PC-3 (cell line): ENCODE data around the gene SGMS1. TPM values are rescaled to one million over a fixed set of nuclear protein-coding genes. Genes with fewer than 3 reads are reported as not detected.

ENCODE experiments used
- ATAC-seq: fragments of 200-7000 bp; cut with Tn5 transposase; 2 replicates; pipeline ENCODE4 v1.9.1; 2020; ENCODE audit warnings: mild to moderate bottlenecking, moderate library complexity
- BruUV-seq: library from RNA; stranded (reverse); fragments of 400-500 nt; replicated peaks from 2 replicates; lab custom pipeline; 2021; lab: Mats Ljungman, UMichigan
- CTCF ChIA-PET: fragments of 300-600 bp; sonication (Branson Sonifier 250); formaldehyde crosslinking; loops from one replicate; lab custom pipeline; 2022; ENCODE audit warnings: antibody characterized with exemption; lab: Charles Lee
- POLR2A ChIA-PET: fragments of 300-600 bp; sonication (Branson Sonifier 250); formaldehyde crosslinking; loops from one replicate; lab custom pipeline; 2022; ENCODE audit warnings: antibody characterized with exemption; ENCODE audit not compliant: unreplicated experiment; lab: Charles Lee
- DNase-seq: peaks from one replicate; pipeline ENCODE4 v3.0.0-alpha.2; 2015
- H2AFZ ChIP-seq: fragments of 300-600 bp; sonication (generic); 2 replicates; pipeline ENCODE4 v1.6.0; 2016; ENCODE audit warnings: antibody characterized with exemption, low read length
- H3F3A ChIP-seq: fragments of 300-600 bp; sonication (generic); one replicate; pipeline ENCODE4 v1.6.0; 2017; ENCODE audit warnings: antibody characterized with exemption, low read length, control low read depth, mild to moderate bottlenecking; ENCODE audit not compliant: unreplicated experiment
- H3K27ac ChIP-seq: fragments of 300-600 bp; sonication (generic); 2 replicates; pipeline ENCODE4 v1.5.1; 2016; ENCODE audit warnings: mild to moderate bottlenecking, low read length
- H3K27me3 ChIP-seq: fragments of 300-600 bp; sonication (generic); 2 replicates; pipeline ENCODE4 v1.6.1; 2016; ENCODE audit warnings: low read length, mixed read lengths
- H3K36me3 ChIP-seq: fragments of 300-600 bp; sonication (generic); 2 replicates; pipeline ENCODE4 v1.6.1; 2016; ENCODE audit warnings: low read depth, mixed run types, low read length, mixed read lengths
- H3K4me1 ChIP-seq: fragments of 300-600 bp; sonication (generic); 2 replicates; pipeline ENCODE4 v1.5.1; 2016; ENCODE audit warnings: low read length; ENCODE audit not compliant: insufficient read depth
- H3K4me2 ChIP-seq: fragments of 300-600 bp; sonication (generic); 2 replicates; pipeline ENCODE4 v1.6.0; 2016; ENCODE audit warnings: low read length
- H3K4me3 ChIP-seq: fragments of 300-600 bp; sonication (generic); 2 replicates; pipeline ENCODE4 v1.5.1; 2016; ENCODE audit warnings: mild to moderate bottlenecking, low read length, mixed read lengths
- H3K79me2 ChIP-seq: fragments of 300-600 bp; sonication (generic); 2 replicates; pipeline ENCODE4 v1.6.1; 2017; ENCODE audit warnings: low read length, mixed read lengths
- H3K9ac ChIP-seq: fragments of 300-600 bp; sonication (generic); 2 replicates; pipeline ENCODE4 v1.6.0; 2016; ENCODE audit warnings: mild to moderate bottlenecking, low read length
- H3K9me2 ChIP-seq: fragments of 300-600 bp; sonication (generic); replicated peaks from 2 replicates; pipeline ENCODE4 v1.6.1; 2016; ENCODE audit warnings: mixed run types, low read length, mixed read lengths
- H3K9me3 ChIP-seq: fragments of 300-600 bp; sonication (generic); 2 replicates; pipeline ENCODE4 v1.6.1; 2016; ENCODE audit warnings: low read length, mixed read lengths
- H4K20me1 ChIP-seq: fragments of 300-600 bp; sonication (generic); 2 replicates; pipeline ENCODE4 v1.6.1; 2016; ENCODE audit warnings: low read length, mixed read lengths
- CTCF ChIP-seq: fragments of 300-600 bp; sonication (generic); conservative IDR thresholded peaks from 2 replicates; pipeline ENCODE4 v1.5.1; 2017; ENCODE audit warnings: antibody characterized with exemption, low read depth, mild to moderate bottlenecking, low read length
- EZH2 ChIP-seq: fragments of 300-600 bp; sonication (generic); IDR thresholded peaks from one replicate; pipeline ENCODE4 v1.6.1; 2017; ENCODE audit warnings: antibody characterized with exemption, mild to moderate bottlenecking, low read length; ENCODE audit not compliant: unreplicated experiment
- EZH2phosphoT487 ChIP-seq: fragments of 300-600 bp; sonication (generic); IDR thresholded peaks from 2 replicates; pipeline ENCODE4 v1.6.1; 2018; ENCODE audit warnings: mild to moderate bottlenecking, antibody characterized with exemption, low read length, borderline replicate concordance
- intact Hi-C: fragments of 100-400 bp; cut with micrococcal nuclease; formaldehyde crosslinking; loops from 2 replicates; pipeline ENCODE4 v1.9.0; 2023
- total RNA-seq: library from RNA; depleted of rRNA; stranded (reverse); fragments of >200 nt; gene quantifications from 2 replicates; pipeline ENCODE4 v1.2.3, GENCODE V29; 2014

SGMS1 gene
- total RNA-seq, 1 experiment from 2014 or later = 61.4 TPM

- peak; percentile 87 for DNase-seq
- no peak for TF ChIP-seq EZH2phosphoT487
- no peak for TF ChIP-seq CTCF
- TF ChIP-seq EZH2 = no peak
- Histone ChIP-seq H3K9ac (peak overlapping the region; percentile 52), H3K9me3 (no peaks in the 10 kb centered on the region), H3K4me1 (peaks cover 52% of the 10 kb centered on the region), H3K9me2 (no peaks in the 10 kb centered on the region), H4K20me1 (no peaks in the 10 kb centered on the region), H3K4me3 (peak overlapping the region; percentile 14), H2AFZ (no peak overlapping the region), H3F3A (peaks cover 3% of the 10 kb centered on the region), H3K4me2 (peak overlapping the region; percentile 59), H3K36me3 (no peaks in the 10 kb centered on the region), H3K27me3 (no peaks in the 10 kb centered on the region), H3K27ac (peak overlapping the region; percentile 81), H3K79me2 (no peaks in the 10 kb centered on the region)
- ChIA-PET POLR2A (interaction anchor here (0.6 kb wide), 1 partner anchor 24 kb away, joined by 4 read pairs; no protein-coding TSS in a partner anchor), CTCF (interaction anchor here (0.6 kb wide), 1 partner anchor 216 kb away, joined by 11 read pairs; no protein-coding TSS in a partner anchor)
- BruUV-seq = no TSS peak
- ATAC-seq = peak; percentile 79
- intact Hi-C loops = loop anchor here (1.0 to 2.0 kb wide), 2 partner anchors 32 to 231 kb away; no protein-coding TSS in a partner anchor
These were observed 229.8 kb downstream of the SGMS1 start for GRCh38 chr10:50393784-50394467.

DNA sequence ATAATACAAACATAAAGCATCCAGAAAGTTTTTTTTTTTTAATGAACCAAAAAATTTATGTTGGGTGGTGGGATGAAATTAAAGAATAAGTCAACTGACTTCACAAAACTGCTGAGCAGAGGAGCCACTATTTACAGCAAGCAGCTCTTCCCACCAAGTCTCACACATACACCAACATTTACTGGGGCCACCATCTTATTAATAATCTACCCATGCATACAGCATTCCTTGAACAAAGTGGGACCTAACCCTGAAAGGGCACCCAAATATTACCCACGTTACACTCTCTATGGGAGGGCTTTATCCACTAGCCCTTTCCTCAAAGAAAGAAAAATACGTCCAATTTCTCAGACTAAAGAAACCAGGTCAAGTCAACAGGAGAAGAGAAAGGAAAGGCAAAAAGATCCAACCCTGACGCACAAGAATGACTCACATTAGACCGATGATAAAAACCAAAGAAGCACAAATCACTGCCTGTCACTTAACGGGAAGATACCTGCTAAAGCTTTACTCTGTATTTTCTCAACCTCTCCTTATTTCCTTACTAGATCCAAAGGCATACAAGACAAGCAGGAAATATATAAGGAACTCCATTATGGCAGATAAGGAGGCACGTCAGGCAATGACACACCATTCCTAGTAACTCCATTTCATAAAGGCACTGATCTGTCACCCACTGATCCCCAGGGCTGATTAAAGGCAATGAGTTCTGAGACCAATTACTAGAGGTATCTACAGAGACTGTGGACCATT, 230.6 kb downstream of the SGMS1 start:
- Histone ChIP-seq H3K79me2 (no peaks in the 10 kb centered on the region), H3K4me3 (peak overlapping the region; percentile 14), H3K9me2 (no peaks in the 10 kb centered on the region), H3K9me3 (no peaks in the 10 kb centered on the region), H4K20me1 (no peaks in the 10 kb centered on the region), H3K4me2 (peak overlapping the region; percentile 59), H3F3A (peaks cover 3% of the 10 kb centered on the region), H3K9ac (peak overlapping the region; percentile 52), H3K27me3 (no peaks in the 10 kb centered on the region), H3K27ac (peak overlapping the region; percentile 81), H2AFZ (no peak overlapping the region), H3K4me1 (peaks cover 52% of the 10 kb centered on the region), H3K36me3 (no peaks in the 10 kb centered on the region)
- BruUV-seq = no TSS peak
- DNase-seq (peak; percentile 94), ATAC-seq (peak; percentile 80)
- POLR2A ChIA-PET = interaction anchor here (0.6 kb wide), 1 partner anchor 24 kb away, joined by 4 read pairs; no protein-coding TSS in a partner anchor
- TF ChIP-seq EZH2phosphoT487 = no peak
- TF ChIP-seq EZH2 = no peak
- no peak for TF ChIP-seq CTCF
- CTCF ChIA-PET = interaction anchor here (0.6 to 0.7 kb wide), 2 partner anchors 13 to 216 kb away, joined by 3 to 11 read pairs; no protein-coding TSS in a partner anchor
- intact Hi-C loops = loop anchor here (1.0 kb wide), 1 partner anchor 31 kb away; no protein-coding TSS in a partner anchor
